GM21528 (cell line): ENCODE measurements around the gene DDX1.
"Not testable (repeated sequence)": the region's sequence is repeated elsewhere in the genome, so short reads cannot be mapped to it uniquely, and the experiment has no call there.

Source experiments
- ATAC-seq: cut with Tn5 transposase; IDR thresholded peaks from one replicate; pipeline ENCODE4 v1.9.1; 2021; ENCODE audit warnings: mild to moderate bottlenecking, moderate library complexity; ENCODE audit not compliant: unreplicated experiment, low FRiP score

The DDX1 gene

GRCh38 chr2:15614545-15615300 lies 23.1 kb downstream of the DDX1 start:
- ATAC-seq: no peak

GRCh38 chr2:15615301-15615920 lies 23.7 kb downstream of the DDX1 start:
- no peak for ATAC-seq

GRCh38 chr2:15616429-15616828 lies 24.8 kb downstream of the DDX1 start:
- ATAC-seq: no peak

GRCh38 chr2:15616850-15617777 lies 25.4 kb downstream of the DDX1 start:
- ATAC-seq: no peak

GRCh38 chr2:15617778-15618448 lies 26.2 kb downstream of the DDX1 start:
- no peak for ATAC-seq

- no peak for ATAC-seq
Measured at GRCh38 chr2:15618449-15618855, 26.8 kb downstream of the DDX1 start.

GRCh38 chr2:15619076-15619475 lies 27.4 kb downstream of the DDX1 start:
- no peak for ATAC-seq

- no peak for ATAC-seq
Measured at GRCh38 chr2:15619510-15619909, 27.8 kb downstream of the DDX1 start.

GRCh38 chr2:15619938-15620337 lies 28.3 kb downstream of the DDX1 start:
- ATAC-seq: no peak

- ATAC-seq: no peak
Measured at GRCh38 chr2:15620340-15620739, 28.7 kb downstream of the DDX1 start.

GRCh38 chr2:15620857-15621471 lies 29.3 kb downstream of the DDX1 start:
- ATAC-seq: no peak

GRCh38 chr2:15621472-15621870 lies 29.8 kb downstream of the DDX1 start:
- ATAC-seq: not testable (repeated sequence)

- ATAC-seq: no peak
Measured at GRCh38 chr2:15622214-15622613, 30.5 kb downstream of the DDX1 start.

- ATAC-seq: no peak
Measured at GRCh38 chr2:15622614-15623480, 31.2 kb downstream of the DDX1 start.

GRCh38 chr2:15623481-15623796 lies 31.8 kb downstream of the DDX1 start:
- ATAC-seq: no peak

- ATAC-seq: no peak
Measured at GRCh38 chr2:15623898-15624541, 32.4 kb downstream of the DDX1 start.

GRCh38 chr2:15624903-15625302 lies 33.2 kb downstream of the DDX1 start:
- ATAC-seq: no peak

- ATAC-seq: no peak
Measured at GRCh38 chr2:15625344-15626036, 33.8 kb downstream of the DDX1 start.
